Neural crest cell (in vitro differentiated cells): Measurements from ENCODE around the gene CAV1. TPM values are rescaled to one million over a fixed set of nuclear protein-coding genes. Genes with fewer than 3 reads are reported as not detected.

ENCODE experiments used
- DNase-seq: peaks from one replicate; pipeline ENCODE4 v3.0.0; 2021; ENCODE audit warnings: low read depth, mixed read lengths, low spot score
- H3K27ac Mint-ChIP-seq: one replicate; pipeline ENCODE4 v1.8.0; 2021; ENCODE audit warnings: mild to moderate bottlenecking, mixed read lengths; ENCODE audit not compliant: unreplicated experiment
- H3K27me3 Mint-ChIP-seq: 2 replicates; pipeline ENCODE4 v1.8.0; 2021; ENCODE audit warnings: low read depth, mild to moderate bottlenecking, mixed read lengths
- H3K36me3 Mint-ChIP-seq: 2 replicates; pipeline ENCODE4 v1.8.0; 2021; ENCODE audit warnings: low read depth, mild to moderate bottlenecking, mixed read lengths
- H3K4me1 Mint-ChIP-seq: 2 replicates; pipeline ENCODE4 v1.8.0; 2021; ENCODE audit warnings: mixed read lengths
- H3K4me3 Mint-ChIP-seq: one replicate; pipeline ENCODE4 v1.8.0; 2021; ENCODE audit warnings: mild to moderate bottlenecking, mixed read lengths
- H3K9me3 Mint-ChIP-seq: 2 replicates; pipeline ENCODE4 v1.8.0; 2021; ENCODE audit warnings: mixed read lengths
- total RNA-seq: library from RNA; stranded (reverse); gene quantifications from 2 replicates; pipeline ENCODE4 v1.2.1, GENCODE V29; 2021
- TF ChIP-seq, protein P1 (sequence below): fragments of 200-600 bp; sonication (generic); conservative IDR thresholded peaks from 2 replicates; pipeline ENCODE4 v1.5.0; 2021; ENCODE audit warnings: antibody characterized with exemption, mild to moderate bottlenecking

Gene CAV1
- total RNA-seq, 1 donor from 2014 or later = 3.7 TPM

DNA sequence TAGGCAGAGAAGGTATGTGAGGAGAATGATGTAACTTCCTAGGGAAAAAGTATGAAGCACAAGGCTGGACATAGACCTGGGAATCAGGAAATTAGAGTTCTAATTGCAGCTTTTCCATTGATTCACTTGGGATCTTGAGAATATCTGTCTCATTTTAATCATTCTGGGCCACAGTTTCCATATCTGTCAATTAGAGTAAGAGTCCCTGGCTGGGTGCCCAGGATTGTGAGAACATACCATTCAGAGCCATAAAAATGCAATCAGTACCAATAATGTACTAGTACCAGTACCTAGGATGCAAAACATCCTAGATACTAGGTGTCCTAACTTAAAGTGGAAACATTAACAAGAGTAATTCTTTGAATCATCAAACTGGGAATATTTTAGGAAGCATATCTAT lies 29.6 kb downstream of the CAV1 start:
- no peaks in the 10 kb centered on the region for H3K36me3 Mint-ChIP-seq

DNA sequence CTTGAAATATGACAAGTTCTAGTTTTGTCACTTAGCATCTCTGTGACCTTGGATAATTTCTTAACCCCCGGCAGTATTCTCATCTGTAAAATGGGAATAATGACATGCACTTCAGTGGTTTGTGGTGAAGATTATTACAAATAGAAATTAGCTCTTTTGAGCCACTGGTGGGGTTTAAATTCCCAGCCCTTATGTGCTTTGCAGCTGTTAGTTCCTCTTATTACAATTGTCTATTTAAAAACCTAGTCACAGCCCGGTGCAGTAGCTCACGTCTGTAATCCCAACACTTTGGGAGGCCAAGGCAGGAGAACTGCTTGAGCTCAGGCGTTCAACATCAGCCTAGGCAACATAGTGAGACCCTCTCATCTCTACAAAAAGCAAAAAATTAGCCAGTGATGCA lies 30.1 kb downstream of the CAV1 start:
- DNase-seq = no peak
- no peaks in the 10 kb centered on the region for H3K36me3 Mint-ChIP-seq
- no peak overlapping the region for H3K27ac Mint-ChIP-seq
- no peak overlapping the region for H3K4me3 Mint-ChIP-seq
- TF ChIP-seq, protein P1, sequence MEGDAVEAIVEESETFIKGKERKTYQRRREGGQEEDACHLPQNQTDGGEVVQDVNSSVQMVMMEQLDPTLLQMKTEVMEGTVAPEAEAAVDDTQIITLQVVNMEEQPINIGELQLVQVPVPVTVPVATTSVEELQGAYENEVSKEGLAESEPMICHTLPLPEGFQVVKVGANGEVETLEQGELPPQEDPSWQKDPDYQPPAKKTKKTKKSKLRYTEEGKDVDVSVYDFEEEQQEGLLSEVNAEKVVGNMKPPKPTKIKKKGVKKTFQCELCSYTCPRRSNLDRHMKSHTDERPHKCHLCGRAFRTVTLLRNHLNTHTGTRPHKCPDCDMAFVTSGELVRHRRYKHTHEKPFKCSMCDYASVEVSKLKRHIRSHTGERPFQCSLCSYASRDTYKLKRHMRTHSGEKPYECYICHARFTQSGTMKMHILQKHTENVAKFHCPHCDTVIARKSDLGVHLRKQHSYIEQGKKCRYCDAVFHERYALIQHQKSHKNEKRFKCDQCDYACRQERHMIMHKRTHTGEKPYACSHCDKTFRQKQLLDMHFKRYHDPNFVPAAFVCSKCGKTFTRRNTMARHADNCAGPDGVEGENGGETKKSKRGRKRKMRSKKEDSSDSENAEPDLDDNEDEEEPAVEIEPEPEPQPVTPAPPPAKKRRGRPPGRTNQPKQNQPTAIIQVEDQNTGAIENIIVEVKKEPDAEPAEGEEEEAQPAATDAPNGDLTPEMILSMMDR = no peak
- H3K9me3 Mint-ChIP-seq = no peaks in the 10 kb centered on the region
- H3K27me3 Mint-ChIP-seq = no peaks in the 10 kb centered on the region
- H3K4me1 Mint-ChIP-seq = peaks cover 6% of the 10 kb centered on the region

More for the DNA sequence above, 29.6 kb downstream of the CAV1 start:
- no peak overlapping the region for H3K27ac Mint-ChIP-seq
- TF ChIP-seq, protein P1 = no peak
- no peaks in the 10 kb centered on the region for H3K27me3 Mint-ChIP-seq
- no peak overlapping the region for H3K4me3 Mint-ChIP-seq
- DNase-seq = no peak
- H3K9me3 Mint-ChIP-seq = no peaks in the 10 kb centered on the region
- H3K4me1 Mint-ChIP-seq = peaks cover 3% of the 10 kb centered on the region

GRCh38 chr7:116557066-116557585 lies 32.3 kb downstream of the CAV1 start:
- Mint-ChIP-seq H3K27me3 (no peaks in the 10 kb centered on the region), H3K4me3 (no peak overlapping the region), H3K9me3 (peaks cover 6% of the 10 kb centered on the region), H3K36me3 (no peaks in the 10 kb centered on the region), H3K4me1 (peaks cover 15% of the 10 kb centered on the region), H3K27ac (no peak overlapping the region)
- TF ChIP-seq, protein P1 = no peak
- DNase-seq = no peak

GRCh38 chr7:116557901-116558300 lies 33.1 kb downstream of the CAV1 start:
- peaks cover 15% of the 10 kb centered on the region for H3K4me1 Mint-ChIP-seq
- no peak overlapping the region for H3K4me3 Mint-ChIP-seq
- peaks cover 2% of the 10 kb centered on the region for H3K27me3 Mint-ChIP-seq
- H3K36me3 Mint-ChIP-seq = no peaks in the 10 kb centered on the region
- DNase-seq = no peak
- peaks cover 6% of the 10 kb centered on the region for H3K9me3 Mint-ChIP-seq
- no peak overlapping the region for H3K27ac Mint-ChIP-seq
- TF ChIP-seq, protein P1 = no peak

GRCh38 chr7:116560021-116560970 lies 35.5 kb downstream of the CAV1 start:
- TF ChIP-seq, protein P1 = no peak
- DNase-seq = no peak
- no peaks in the 10 kb centered on the region for H3K36me3 Mint-ChIP-seq
- no peak overlapping the region for H3K4me3 Mint-ChIP-seq
- peaks cover 6% of the 10 kb centered on the region for H3K9me3 Mint-ChIP-seq
- H3K4me1 Mint-ChIP-seq = peaks cover 11% of the 10 kb centered on the region
- H3K27me3 Mint-ChIP-seq = peaks cover 8% of the 10 kb centered on the region
- no peak overlapping the region for H3K27ac Mint-ChIP-seq
